HG02588 (cell line): ENCODE results near the gene MLLT11.

ENCODE experiments used
- ATAC-seq: cut with Tn5 transposase; IDR thresholded peaks from one replicate; pipeline ENCODE4 v1.9.1; 2021; ENCODE audit warnings: mild to moderate bottlenecking, moderate library complexity; ENCODE audit not compliant: unreplicated experiment

Gene MLLT11

GRCh38 chr1:151060007-151060656 is at the start of gene MLLT11:
MLLT11 (plus strand) TSS chr1:151060397; CDS start chr1:151067225, 6,828 bp downstream.
- no peak for ATAC-seq

GRCh38 chr1:151011154-151011850 is 48.9 kb upstream of the MLLT11 start:
- no peak for ATAC-seq

GRCh38 chr1:151012684-151013471 is 47.3 kb upstream of the MLLT11 start:
- ATAC-seq, result no peak

- ATAC-seq, result no peak
Measured at GRCh38 chr1:151013518-151013917, 46.7 kb upstream of the MLLT11 start.

- ATAC-seq, result no peak
Measured at GRCh38 chr1:151024540-151025146, 35.6 kb upstream of the MLLT11 start.

- ATAC-seq, result no peak
Measured at GRCh38 chr1:151026460-151026859, 33.7 kb upstream of the MLLT11 start.

- no peak for ATAC-seq
Measured at GRCh38 chr1:151032164-151032563, 28.0 kb upstream of the MLLT11 start.

- no peak for ATAC-seq
Measured at GRCh38 chr1:151035167-151035566, 25.0 kb upstream of the MLLT11 start.

- ATAC-seq, result no peak
Measured at GRCh38 chr1:151036356-151036755, 23.8 kb upstream of the MLLT11 start, which contains the start of gene BNIPL. BNIPL (plus strand) TSS chr1:151036586; CDS start chr1:151036726, 140 bp downstream.

GRCh38 chr1:151037032-151037431 is 23.2 kb upstream of the MLLT11 start:
- ATAC-seq, result no peak

- ATAC-seq, result no peak
Measured at GRCh38 chr1:151039521-151039920, 20.7 kb upstream of the MLLT11 start.

- no peak for ATAC-seq
Measured at GRCh38 chr1:151043163-151043562, 17.0 kb upstream of the MLLT11 start.

GRCh38 chr1:151047591-151047924 is 12.6 kb upstream of the MLLT11 start, which contains the start of gene C1orf56:
C1orf56 (plus strand) TSS chr1:151047751; CDS start chr1:151047848, 97 bp downstream.
- ATAC-seq, result peak; percentile 57

GRCh38 chr1:151047925-151048644 is 12.1 kb upstream of the MLLT11 start:
- peak; percentile 50 for ATAC-seq

GRCh38 chr1:151048645-151049032 is 11.6 kb upstream of the MLLT11 start:
- no peak for ATAC-seq

GRCh38 chr1:151049458-151049857 is 10.7 kb upstream of the MLLT11 start:
- no peak for ATAC-seq

GRCh38 chr1:151050051-151050688 is 10.0 kb upstream of the MLLT11 start:
- ATAC-seq, result no peak

- ATAC-seq, result no peak
Measured at GRCh38 chr1:151051356-151052009, 8.7 kb upstream of the MLLT11 start.

GRCh38 chr1:151054971-151055547 is 5.1 kb upstream of the MLLT11 start:
- ATAC-seq, result no peak
